Stimulated activated CD8-positive, alpha-beta memory T cell treated with anti-CD3 and anti-CD28 coated beads, Interleukin-2, amount 100 ng/mL, for 48 hours (primary cell): Measurements from ENCODE around the gene TRMT11.
"Not testable (repeated sequence)": the region's sequence is repeated elsewhere in the genome, so short reads cannot be mapped to it uniquely, and the experiment has no call there.

ENCODE experiments used
- DNase-seq, 2 donors: peaks; one replicate each; pipeline ENCODE4 v3.0.0-alpha.2; 2020; ENCODE audit warnings: low read depth in 2 of 2

Gene TRMT11

GRCh38 chr6:125956506-125957390 lies 29.6 kb upstream of the TRMT11 start, which contains the start of gene HINT3:
Gene HINT3, plus strand, starts transcription at chr6:125956770. Its CDS starts 208 bp downstream, at chr6:125956978.
- peak; percentile 98 for DNase-seq

GRCh38 chr6:125957391-125957693 lies 29.0 kb upstream of the TRMT11 start:
- no peak for DNase-seq

- DNase-seq, result no peak
Observed at GRCh38 chr6:125957845-125958244, 28.5 kb upstream of the TRMT11 start.

- no peak for DNase-seq
Observed at GRCh38 chr6:125959041-125959440, 27.3 kb upstream of the TRMT11 start.

GRCh38 chr6:125961117-125961516 lies 25.2 kb upstream of the TRMT11 start:
- no peak for DNase-seq

GRCh38 chr6:125962900-125963497 lies 23.3 kb upstream of the TRMT11 start:
- DNase-seq, result no peak

- DNase-seq, result no peak
Observed at GRCh38 chr6:125963817-125964216, 22.5 kb upstream of the TRMT11 start.

- no peak for DNase-seq
Observed at GRCh38 chr6:125966569-125966968, 19.8 kb upstream of the TRMT11 start.

GRCh38 chr6:125968493-125968892 lies 17.8 kb upstream of the TRMT11 start:
- no peak for DNase-seq

GRCh38 chr6:125970760-125971159 lies 15.6 kb upstream of the TRMT11 start:
- DNase-seq, result no peak

- DNase-seq, result not testable (repeated sequence)
Observed at GRCh38 chr6:125972478-125972877, 13.9 kb upstream of the TRMT11 start.

GRCh38 chr6:125974214-125974866 lies 12.0 kb upstream of the TRMT11 start:
- DNase-seq, result no peak

- DNase-seq, result no peak
Observed at GRCh38 chr6:125979101-125979500, 7.2 kb upstream of the TRMT11 start.

- DNase-seq, result no peak
Observed at GRCh38 chr6:125981571-125982185, 4.7 kb upstream of the TRMT11 start.

GRCh38 chr6:125983246-125983945 lies 2.9 kb upstream of the TRMT11 start:
- no peak for DNase-seq

- DNase-seq, result no peak
Observed at GRCh38 chr6:125984311-125984710, 2.0 kb upstream of the TRMT11 start.

- DNase-seq, result no peak
Observed at GRCh38 chr6:125985522-125985921, 818 bp upstream of the TRMT11 start.

GRCh38 chr6:125985979-125986300 lies 400 bp upstream of the TRMT11 start:
- DNase-seq, result no peak

- DNase-seq, result no peak
Observed at GRCh38 chr6:125987026-125987617, 782 bp downstream of the TRMT11 start.

- no peak for DNase-seq
Observed at GRCh38 chr6:125988280-125988679, 1.9 kb downstream of the TRMT11 start.

- no peak for DNase-seq
Observed at GRCh38 chr6:125989631-125990030, 3.3 kb downstream of the TRMT11 start.

GRCh38 chr6:125991653-125992052 lies 5.3 kb downstream of the TRMT11 start:
- no peak for DNase-seq
